ENCODE measurements around the gene MRM2.

DNA sequence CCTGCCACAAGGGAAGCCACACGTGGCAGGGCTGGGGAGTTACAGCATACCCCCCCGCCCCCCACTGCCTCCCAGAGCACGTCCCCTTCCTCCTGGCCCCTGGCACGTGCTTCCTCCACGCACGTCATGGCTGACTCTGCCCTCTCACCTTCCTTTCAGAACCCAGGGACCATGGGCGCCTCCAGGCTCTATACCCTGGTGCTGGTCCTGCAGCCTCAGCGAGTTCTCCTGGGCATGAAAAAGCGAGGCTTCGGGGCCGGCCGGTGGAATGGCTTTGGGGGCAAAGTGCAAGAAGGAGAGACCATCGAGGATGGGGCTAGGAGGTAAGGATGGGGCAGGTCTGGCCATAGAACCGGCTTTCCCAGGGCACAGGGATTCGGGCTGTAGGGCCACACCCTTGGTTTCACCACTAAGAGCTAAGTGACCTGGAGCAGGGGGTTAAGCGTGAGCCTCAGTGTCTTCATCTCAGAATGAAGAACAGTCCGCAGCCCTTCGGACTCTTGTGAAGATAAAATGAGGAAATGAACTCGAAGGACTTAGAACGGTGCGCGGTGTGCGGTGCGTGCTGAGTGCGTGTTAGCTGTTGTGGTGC lies 2.5 kb upstream of the MRM2 start:
- TF ChIP-seq, protein P1, sequence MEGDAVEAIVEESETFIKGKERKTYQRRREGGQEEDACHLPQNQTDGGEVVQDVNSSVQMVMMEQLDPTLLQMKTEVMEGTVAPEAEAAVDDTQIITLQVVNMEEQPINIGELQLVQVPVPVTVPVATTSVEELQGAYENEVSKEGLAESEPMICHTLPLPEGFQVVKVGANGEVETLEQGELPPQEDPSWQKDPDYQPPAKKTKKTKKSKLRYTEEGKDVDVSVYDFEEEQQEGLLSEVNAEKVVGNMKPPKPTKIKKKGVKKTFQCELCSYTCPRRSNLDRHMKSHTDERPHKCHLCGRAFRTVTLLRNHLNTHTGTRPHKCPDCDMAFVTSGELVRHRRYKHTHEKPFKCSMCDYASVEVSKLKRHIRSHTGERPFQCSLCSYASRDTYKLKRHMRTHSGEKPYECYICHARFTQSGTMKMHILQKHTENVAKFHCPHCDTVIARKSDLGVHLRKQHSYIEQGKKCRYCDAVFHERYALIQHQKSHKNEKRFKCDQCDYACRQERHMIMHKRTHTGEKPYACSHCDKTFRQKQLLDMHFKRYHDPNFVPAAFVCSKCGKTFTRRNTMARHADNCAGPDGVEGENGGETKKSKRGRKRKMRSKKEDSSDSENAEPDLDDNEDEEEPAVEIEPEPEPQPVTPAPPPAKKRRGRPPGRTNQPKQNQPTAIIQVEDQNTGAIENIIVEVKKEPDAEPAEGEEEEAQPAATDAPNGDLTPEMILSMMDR (IDR thresholded peaks at IDR 0.05; ENCODE audit: insufficient read depth, low read depth, low read length) = no peak
- TF ChIP-seq EZH2 (IDR thresholded peaks at IDR 0.05; ENCODE audit: insufficient read depth, low read length) = no peak
